Measurements from ENCODE around the gene WDR91. TPM values are rescaled to one million over a fixed set of nuclear protein-coding genes. Genes with fewer than 3 reads are reported as not detected.
"Not testable (repeated sequence)": the region's sequence is repeated elsewhere in the genome, so short reads cannot be mapped to it uniquely, and the experiment has no call there.

WDR91 gene
- total RNA-seq, 1 donor from 2014 or later = 5.4 TPM

DNA sequence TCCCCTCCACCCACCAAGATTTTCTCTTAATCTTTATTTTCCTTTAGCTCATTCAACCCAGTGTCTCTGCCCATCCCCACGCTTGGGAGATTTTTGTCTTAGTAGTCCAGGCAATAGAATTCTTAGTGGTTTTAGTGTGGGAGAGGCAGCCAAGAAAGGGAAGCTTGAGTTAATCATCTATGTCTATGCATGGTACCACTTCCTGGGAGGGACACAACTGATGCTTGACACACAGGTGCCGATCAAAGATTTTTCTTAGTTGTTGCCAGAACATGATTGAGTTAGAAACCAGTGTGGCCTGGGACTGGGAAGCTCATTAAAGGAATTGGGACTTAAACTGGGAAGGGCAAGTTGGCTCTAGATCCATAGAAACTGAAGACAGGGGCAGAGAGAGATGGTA lies 25.4 kb upstream of the WDR91 start:
- Histone ChIP-seq H3K27me3 (no peaks in the 10 kb centered on the region), H2AFZ (replicated peaks) (no peak overlapping the region), H3K9me3 (ENCODE audit: low read depth) (no peaks in the 10 kb centered on the region), H3K27ac (no peak overlapping the region), H3K4me1 (no peaks in the 10 kb centered on the region), H3F3A (ENCODE audit: low read depth) (no peaks in the 10 kb centered on the region), H3K36me3 (no peaks in the 10 kb centered on the region), H3K9ac (no peak overlapping the region), H3K4me3 (no peak overlapping the region), H4K20me1 (ENCODE audit: low read depth) (no peaks in the 10 kb centered on the region), H3K79me2 (ENCODE audit: low read depth) (no peaks in the 10 kb centered on the region), H3K4me2 (no peak overlapping the region)
- Mint-ChIP-seq H3K36me3 (no peaks in the 10 kb centered on the region), H3K27ac (no peak overlapping the region), H3K27me3 (ENCODE audit: insufficient read depth, low read depth) (peaks cover 10% of the 10 kb centered on the region), H3K9me3 (no peaks in the 10 kb centered on the region), H3K4me3 (no peak overlapping the region), H3K4me1 (peaks cover 4% of the 10 kb centered on the region)
- TF ChIP-seq EZH2 (IDR thresholded peaks at IDR 0.05) (no peak), EZH2phosphoT487 (IDR thresholded peaks at IDR 0.05) (no peak)
- TF ChIP-seq, protein P1, sequence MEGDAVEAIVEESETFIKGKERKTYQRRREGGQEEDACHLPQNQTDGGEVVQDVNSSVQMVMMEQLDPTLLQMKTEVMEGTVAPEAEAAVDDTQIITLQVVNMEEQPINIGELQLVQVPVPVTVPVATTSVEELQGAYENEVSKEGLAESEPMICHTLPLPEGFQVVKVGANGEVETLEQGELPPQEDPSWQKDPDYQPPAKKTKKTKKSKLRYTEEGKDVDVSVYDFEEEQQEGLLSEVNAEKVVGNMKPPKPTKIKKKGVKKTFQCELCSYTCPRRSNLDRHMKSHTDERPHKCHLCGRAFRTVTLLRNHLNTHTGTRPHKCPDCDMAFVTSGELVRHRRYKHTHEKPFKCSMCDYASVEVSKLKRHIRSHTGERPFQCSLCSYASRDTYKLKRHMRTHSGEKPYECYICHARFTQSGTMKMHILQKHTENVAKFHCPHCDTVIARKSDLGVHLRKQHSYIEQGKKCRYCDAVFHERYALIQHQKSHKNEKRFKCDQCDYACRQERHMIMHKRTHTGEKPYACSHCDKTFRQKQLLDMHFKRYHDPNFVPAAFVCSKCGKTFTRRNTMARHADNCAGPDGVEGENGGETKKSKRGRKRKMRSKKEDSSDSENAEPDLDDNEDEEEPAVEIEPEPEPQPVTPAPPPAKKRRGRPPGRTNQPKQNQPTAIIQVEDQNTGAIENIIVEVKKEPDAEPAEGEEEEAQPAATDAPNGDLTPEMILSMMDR (IDR thresholded peaks at IDR 0.05) = no peak
- DNase-seq (ENCODE audit: low spot score) = no peak

DNA sequence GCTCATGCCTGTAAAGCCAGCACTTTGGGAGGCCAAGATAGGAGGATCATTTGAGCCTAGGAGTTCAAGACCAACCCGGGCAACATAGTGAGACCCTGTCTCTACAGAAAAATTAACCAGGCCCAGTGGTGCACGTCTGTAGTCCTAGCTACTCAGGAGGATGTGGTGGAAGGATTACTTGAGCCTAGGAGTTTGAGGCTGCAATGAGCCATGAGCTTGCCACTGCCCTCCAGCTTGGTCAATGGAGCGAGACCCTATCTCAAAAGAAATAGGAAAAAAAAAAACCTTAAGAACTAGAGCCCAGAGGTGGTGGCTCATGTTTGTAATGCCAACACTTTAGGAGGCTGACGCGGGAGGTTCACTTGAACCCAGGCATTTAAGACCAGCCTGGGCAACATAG lies 24.5 kb upstream of the WDR91 start:
- no peak overlapping the region for H3K27ac Mint-ChIP-seq
- Histone ChIP-seq H3K36me3 (no peaks in the 10 kb centered on the region), H3F3A (ENCODE audit: low read depth) (no peaks in the 10 kb centered on the region), H3K4me2 (no peak overlapping the region), H3K27ac (no peak overlapping the region), H2AFZ (replicated peaks) (no peak overlapping the region), H3K4me1 (no peaks in the 10 kb centered on the region), H3K4me3 (no peak overlapping the region), H4K20me1 (ENCODE audit: low read depth) (no peaks in the 10 kb centered on the region), H3K27me3 (no peaks in the 10 kb centered on the region), H3K9me3 (ENCODE audit: low read depth) (no peaks in the 10 kb centered on the region), H3K79me2 (ENCODE audit: low read depth) (no peaks in the 10 kb centered on the region), H3K9ac (no peak overlapping the region)
- H3K9me3 Mint-ChIP-seq = no peaks in the 10 kb centered on the region
- H3K27me3 Mint-ChIP-seq (ENCODE audit: insufficient read depth, low read depth) = peaks cover 10% of the 10 kb centered on the region
- H3K36me3 Mint-ChIP-seq = no peaks in the 10 kb centered on the region
- H3K4me3 Mint-ChIP-seq = no peak overlapping the region
- no peak for TF ChIP-seq EZH2phosphoT487 (IDR thresholded peaks at IDR 0.05)
- TF ChIP-seq EZH2 (IDR thresholded peaks at IDR 0.05) = no peak
- TF ChIP-seq, protein P1 (IDR thresholded peaks at IDR 0.05) = no peak
- no peak for DNase-seq (ENCODE audit: low spot score)
- peaks cover 7% of the 10 kb centered on the region for H3K4me1 Mint-ChIP-seq

GRCh38 chr7:135234727-135235126 lies 23.4 kb upstream of the WDR91 start:
- Histone ChIP-seq H3K27me3 (no peaks in the 10 kb centered on the region), H3K4me2 (no peak overlapping the region), H3K27ac (no peak overlapping the region), H3K9ac (no peak overlapping the region), H3K9me3 (ENCODE audit: low read depth) (no peaks in the 10 kb centered on the region), H3K36me3 (no peaks in the 10 kb centered on the region), H3K4me3 (no peak overlapping the region), H3F3A (ENCODE audit: low read depth) (no peaks in the 10 kb centered on the region), H2AFZ (replicated peaks) (no peak overlapping the region), H3K4me1 (no peaks in the 10 kb centered on the region), H3K79me2 (ENCODE audit: low read depth) (no peaks in the 10 kb centered on the region), H4K20me1 (ENCODE audit: low read depth) (no peaks in the 10 kb centered on the region)
- H3K4me3 Mint-ChIP-seq = no peak overlapping the region
- H3K9me3 Mint-ChIP-seq = no peaks in the 10 kb centered on the region
- peaks cover 7% of the 10 kb centered on the region for H3K4me1 Mint-ChIP-seq
- peaks cover 10% of the 10 kb centered on the region for H3K27me3 Mint-ChIP-seq (ENCODE audit: insufficient read depth, low read depth)
- TF ChIP-seq EZH2phosphoT487 (IDR thresholded peaks at IDR 0.05) (no peak), EZH2 (IDR thresholded peaks at IDR 0.05) (no peak)
- TF ChIP-seq, protein P1 (IDR thresholded peaks at IDR 0.05) = no peak
- DNase-seq (ENCODE audit: low spot score) = no peak
- H3K27ac Mint-ChIP-seq = no peak overlapping the region
- no peaks in the 10 kb centered on the region for H3K36me3 Mint-ChIP-seq

- H3K36me3 Mint-ChIP-seq; H3K9me3 ChIP-seq (ENCODE audit: low read depth); H3K4me2 ChIP-seq; H3K27me3 Mint-ChIP-seq (ENCODE audit: insufficient read depth, low read depth); H3K79me2 ChIP-seq (ENCODE audit: low read depth); H3K4me3 ChIP-seq; H3F3A ChIP-seq (ENCODE audit: low read depth); H3K27ac Mint-ChIP-seq; H3K27ac ChIP-seq; H3K4me1 Mint-ChIP-seq; H3K9ac ChIP-seq; H3K9me3 Mint-ChIP-seq; H2AFZ ChIP-seq (replicated peaks); H3K4me1 ChIP-seq; H3K36me3 ChIP-seq; H3K27me3 ChIP-seq; DNase-seq (ENCODE audit: low spot score); H3K4me3 Mint-ChIP-seq; H4K20me1 ChIP-seq (ENCODE audit: low read depth): not testable (repeated sequence)
These were observed 22.8 kb upstream of the WDR91 start for GRCh38 chr7:135234095-135234494.
